ENCODE data around the gene HDAC11.

Gene HDAC11

GRCh38 chr3:13506239-13506638, 26.1 kb downstream of the HDAC11 start:
- no peak for TF ChIP-seq CTCF (IDR thresholded peaks at IDR 0.05; ENCODE audit: control extremely low read depth, extremely low read depth, low read depth, missing control alignments)
- no peak for DNase-seq (ENCODE audit: extremely low spot score)
- POLR2A ChIA-PET: no interaction called here

GRCh38 chr3:13506680-13507079, 26.6 kb downstream of the HDAC11 start:
- CTCF ChIA-PET: interaction anchor here (1.4 kb wide), 1 partner anchor 11 kb away, joined by 6 read pairs; no protein-coding TSS in a partner anchor
- POLR2A ChIA-PET: no interaction called here
- no peak for TF ChIP-seq CTCF (IDR thresholded peaks at IDR 0.05; ENCODE audit: control extremely low read depth, extremely low read depth, low read depth, missing control alignments)
- DNase-seq (ENCODE audit: extremely low spot score): no peak

More at GRCh38 chr3:13506239-13506638, 26.1 kb downstream of the HDAC11 start:
- CTCF ChIA-PET: no interaction called here

- ChIA-PET POLR2A (no interaction called here), CTCF (interaction anchor here (1.4 kb wide), 3 partner anchors 11 to 141 kb away, joined by 3 to 6 read pairs (median 4); no protein-coding TSS in a partner anchor)
- DNase-seq (ENCODE audit: extremely low spot score): no peak
- no peak for TF ChIP-seq CTCF (IDR thresholded peaks at IDR 0.05; ENCODE audit: control extremely low read depth, extremely low read depth, low read depth, missing control alignments)
Observed at GRCh38 chr3:13507247-13507569, 27.1 kb downstream of the HDAC11 start.

- no peak for TF ChIP-seq CTCF (IDR thresholded peaks at IDR 0.05; ENCODE audit: control extremely low read depth, extremely low read depth, low read depth, missing control alignments)
- ChIA-PET CTCF (interaction anchor here (1.4 kb wide), 3 partner anchors 12 to 140 kb away, joined by 3 to 6 read pairs (median 4); no protein-coding TSS in a partner anchor), POLR2A (no interaction called here)
- DNase-seq (ENCODE audit: extremely low spot score): no peak
Observed at GRCh38 chr3:13507570-13508339, 27.6 kb downstream of the HDAC11 start.

- POLR2A ChIA-PET: no interaction called here
- CTCF ChIA-PET: interaction anchor here (1.0 to 1.4 kb wide), 3 partner anchors 12 to 139 kb away, joined by 3 to 4 read pairs (median 3); no protein-coding TSS in a partner anchor
- no peak for DNase-seq (ENCODE audit: extremely low spot score)
- no peak for TF ChIP-seq CTCF (IDR thresholded peaks at IDR 0.05; ENCODE audit: control extremely low read depth, extremely low read depth, low read depth, missing control alignments)
Observed at GRCh38 chr3:13508496-13508895, 28.4 kb downstream of the HDAC11 start.

- DNase-seq (ENCODE audit: extremely low spot score): no peak
- ChIA-PET CTCF (interaction anchor here (1.0 to 2.0 kb wide), 2 partner anchors 13 kb away, joined by 3 to 10 read pairs; no protein-coding TSS in a partner anchor), POLR2A (no interaction called here)
- TF ChIP-seq CTCF (IDR thresholded peaks at IDR 0.05; ENCODE audit: control extremely low read depth, extremely low read depth, low read depth, missing control alignments): no peak
Observed at GRCh38 chr3:13509059-13509815, 29.1 kb downstream of the HDAC11 start.

Data from GM10248 (cell line).